Forelimb muscle (tissue), 1 donor: Measurements from ENCODE around the gene PDK4. TPM values are rescaled to one million over a fixed set of nuclear protein-coding genes. Genes with fewer than 3 reads are reported as not detected.

Source experiments
- DNase-seq: peaks from one replicate; pipeline ENCODE4 v3.0.0-alpha.2; 2013; ENCODE audit warnings: low read depth
- polyA plus RNA-seq: library from polyadenylated mRNA; unstranded; fragments of 120-200 nt; gene quantifications from one replicate; pipeline ENCODE4 v1.2.1, GENCODE V29; 2013; ENCODE audit not compliant: insufficient read length

PDK4 gene
- polyA plus RNA-seq, result 12.9 TPM

DNA sequence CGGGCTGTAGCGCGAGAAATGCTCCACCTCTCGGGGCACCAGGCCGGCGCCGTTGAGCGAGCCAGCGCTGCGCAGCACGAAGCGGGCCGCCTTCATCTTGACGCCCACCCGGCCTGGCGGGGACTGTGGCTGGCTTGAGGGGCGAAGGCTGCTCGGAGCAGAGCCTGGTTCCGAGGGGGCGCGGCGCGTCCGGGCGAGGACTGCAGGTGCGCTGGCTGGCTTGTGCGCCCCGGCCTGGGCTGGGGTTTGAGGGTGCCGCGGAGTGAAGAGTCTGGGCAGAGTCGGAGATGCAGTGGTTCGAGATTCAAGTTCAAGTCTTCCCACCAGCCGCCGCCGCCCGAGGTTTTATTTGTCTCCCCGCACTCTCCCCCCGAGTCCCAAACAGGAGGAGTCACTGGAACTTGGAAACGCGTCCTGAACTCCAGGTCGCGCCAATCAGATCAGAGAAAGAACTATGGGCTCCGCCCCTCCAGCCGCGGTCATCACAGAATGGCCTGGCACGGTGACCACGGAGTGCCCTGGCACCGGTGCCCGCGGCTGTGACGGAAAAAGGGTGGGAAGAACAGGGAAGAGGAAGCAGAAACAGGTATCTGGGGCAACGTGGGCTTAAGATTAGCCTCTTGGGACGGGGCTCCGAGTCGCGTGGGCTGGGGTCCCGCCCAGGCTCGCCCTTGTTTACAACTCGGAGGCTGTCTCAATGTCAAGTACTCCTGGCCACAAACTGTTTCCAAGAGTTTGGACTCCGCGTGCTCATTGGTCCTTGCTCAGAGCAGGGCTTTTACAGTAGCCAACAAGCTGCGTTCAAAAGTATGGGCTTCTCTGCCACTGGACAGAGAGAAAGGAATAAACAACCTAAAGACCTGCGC, at the start of gene PDK4:
Gene PDK4, minus strand, starts transcription at position 319 of the 866 bp plus-strand sequence. Its CDS starts 223 bp downstream, at position 96.
- peak; percentile 71 for DNase-seq

DNA sequence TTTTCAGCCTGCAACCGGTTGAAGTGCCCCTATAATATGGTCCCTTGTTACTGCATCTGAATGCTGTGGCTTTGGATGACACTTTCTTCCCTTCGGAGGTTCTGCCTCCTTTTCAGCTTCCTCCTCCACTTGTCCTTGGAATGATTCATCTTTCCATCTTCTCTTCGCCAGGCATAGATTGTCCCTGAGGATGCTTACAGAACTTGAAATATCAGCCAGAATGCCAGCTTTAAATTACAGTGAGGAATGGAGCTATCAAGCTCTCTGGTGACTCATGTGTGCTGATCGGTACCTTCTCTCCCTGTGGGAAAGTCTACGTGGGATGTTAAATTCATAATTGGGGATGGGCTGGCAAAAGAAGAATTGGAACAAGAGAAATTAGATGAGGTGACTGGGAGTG, 45.9 kb upstream of the PDK4 start:
- no peak for DNase-seq

GRCh38 chr7:95636140-95636940, 40.0 kb upstream of the PDK4 start:
- no peak for DNase-seq

DNA sequence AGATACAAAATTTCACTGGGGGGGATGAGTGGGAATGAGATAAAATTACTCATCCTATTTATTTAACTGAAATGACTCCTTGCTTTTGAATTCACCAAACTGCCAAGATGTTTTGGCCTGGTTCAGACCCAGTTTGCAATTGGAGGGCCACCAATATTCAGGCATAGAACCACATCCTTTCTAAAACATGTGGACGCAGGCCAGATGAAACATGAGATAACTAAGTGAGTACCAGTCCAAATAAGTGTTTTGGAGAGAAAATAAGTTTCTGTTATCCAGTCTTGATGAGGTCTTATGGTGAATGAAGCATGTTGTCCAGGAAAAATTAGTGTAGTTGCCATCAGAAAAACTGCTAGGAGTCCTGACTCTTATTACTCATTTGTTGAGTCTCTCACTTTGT, 36.3 kb upstream of the PDK4 start:
- DNase-seq, result no peak

DNA sequence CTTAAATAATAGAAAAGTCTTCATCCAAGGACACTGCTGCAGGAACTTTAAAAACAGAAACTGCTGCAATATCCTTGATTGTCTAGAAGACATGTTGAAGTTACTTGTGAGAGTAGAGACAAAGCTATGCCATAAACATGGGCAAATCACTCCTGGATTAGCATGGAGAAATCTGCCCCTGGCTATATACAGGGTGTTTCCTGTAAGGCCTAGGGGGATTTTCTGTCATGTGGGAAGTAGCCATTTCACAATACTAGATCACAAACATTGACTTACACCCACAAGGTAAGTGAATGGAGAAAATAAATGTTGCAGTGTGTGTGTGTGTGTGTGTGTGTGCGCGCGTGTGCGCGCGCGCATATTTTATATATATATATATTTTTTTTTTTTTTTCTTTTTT, 35.2 kb upstream of the PDK4 start:
- no peak for DNase-seq

- DNase-seq, result no peak
Observed at GRCh38 chr7:95630702-95631458, 34.6 kb upstream of the PDK4 start.

GRCh38 chr7:95628831-95629439, 32.6 kb upstream of the PDK4 start:
- no peak for DNase-seq

GRCh38 chr7:95623788-95624187, 27.5 kb upstream of the PDK4 start:
- DNase-seq, result no peak

GRCh38 chr7:95622859-95623258, 26.5 kb upstream of the PDK4 start:
- no peak for DNase-seq

GRCh38 chr7:95622001-95622549, 25.8 kb upstream of the PDK4 start:
- DNase-seq, result no peak

DNA sequence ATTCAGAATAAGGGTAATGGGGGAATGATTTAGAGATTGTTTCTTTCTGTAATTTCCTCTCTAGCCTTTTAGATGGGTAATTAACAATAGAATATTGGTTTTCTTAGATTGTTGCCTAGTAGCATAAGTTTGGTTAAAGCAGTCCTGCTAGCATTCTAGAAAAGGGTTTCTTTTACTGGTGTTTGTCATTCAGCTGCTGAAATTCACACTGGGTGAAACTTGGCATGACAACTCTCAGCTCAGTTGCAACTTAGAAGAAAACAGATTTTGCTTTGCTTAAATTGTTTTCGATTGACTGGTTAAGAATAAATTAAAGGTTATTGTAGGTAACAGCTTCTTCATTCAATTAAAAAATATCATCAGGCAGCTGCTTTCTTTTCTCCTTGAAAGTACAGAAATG, 25.1 kb upstream of the PDK4 start:
- DNase-seq, result no peak

- DNase-seq, result no peak
Observed at GRCh38 chr7:95620631-95621030, 24.3 kb upstream of the PDK4 start.

- no peak for DNase-seq
Observed at GRCh38 chr7:95619921-95620320, 23.6 kb upstream of the PDK4 start.

DNA sequence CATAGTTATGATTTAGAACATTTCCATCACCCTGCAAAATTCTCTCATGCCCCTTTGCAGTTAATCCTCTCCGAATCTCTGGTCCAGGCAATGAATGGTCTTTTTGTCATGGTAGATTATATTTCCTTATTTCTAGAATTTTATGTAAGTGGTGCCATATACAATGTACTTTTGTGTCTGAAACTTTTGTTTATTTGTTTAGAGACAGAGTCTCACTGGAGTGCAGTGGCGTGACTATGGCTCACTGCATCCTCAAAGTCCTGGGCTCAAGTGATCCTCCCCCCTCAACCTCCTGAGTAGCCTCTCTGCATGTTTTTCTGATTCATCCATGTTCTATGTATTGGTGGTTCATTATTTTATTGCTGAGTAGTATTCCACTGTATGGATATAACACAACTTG, 23.2 kb upstream of the PDK4 start:
- DNase-seq, result no peak

- no peak for DNase-seq
Observed at GRCh38 chr7:95614442-95614940, 18.2 kb upstream of the PDK4 start.

GRCh38 chr7:95611224-95611623, 14.9 kb upstream of the PDK4 start:
- DNase-seq, result no peak

GRCh38 chr7:95609277-95609971, 13.1 kb upstream of the PDK4 start:
- DNase-seq, result peak; percentile 62

DNA sequence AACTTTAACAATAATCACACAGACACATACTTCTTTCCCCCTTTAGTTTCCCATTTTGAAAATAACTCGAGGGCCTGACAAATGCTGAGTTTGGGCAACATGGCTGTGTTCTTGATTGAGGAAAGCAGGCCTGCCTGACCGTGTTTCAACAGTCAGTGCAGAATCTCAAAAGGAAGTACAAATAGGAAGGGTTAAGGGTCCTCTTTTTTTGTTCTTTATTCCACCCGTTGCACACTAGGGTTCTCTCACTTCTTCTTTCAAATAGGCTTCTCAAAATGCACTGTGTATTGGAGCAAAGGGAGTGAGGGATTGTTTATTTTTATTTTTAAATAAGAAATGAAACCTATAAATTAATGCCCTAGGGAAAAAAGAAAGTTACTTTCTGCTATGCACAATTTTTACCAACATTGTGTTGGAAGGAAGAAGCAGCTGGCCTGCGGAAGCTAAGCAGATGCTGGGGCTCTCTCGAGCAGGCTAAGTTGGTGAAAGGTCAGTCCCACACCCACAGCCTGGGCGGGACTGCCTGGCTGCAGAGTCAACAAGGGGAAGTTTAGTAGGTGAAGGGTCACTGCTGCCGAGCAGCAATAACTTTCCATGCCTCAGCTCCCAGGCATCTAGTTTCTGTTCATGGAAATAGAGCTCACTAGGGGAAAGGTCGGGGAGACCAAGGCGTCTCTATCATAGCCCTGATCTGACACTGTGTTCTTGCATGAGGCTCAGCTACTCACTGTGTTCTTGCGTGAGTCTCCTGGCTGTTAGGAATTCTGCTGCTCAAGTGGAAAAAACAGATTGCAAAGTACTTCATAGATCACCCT, 12.2 kb upstream of the PDK4 start:
- DNase-seq, result peak; percentile 91

- no peak for DNase-seq
Observed at GRCh38 chr7:95607561-95607960, 11.2 kb upstream of the PDK4 start.

DNA sequence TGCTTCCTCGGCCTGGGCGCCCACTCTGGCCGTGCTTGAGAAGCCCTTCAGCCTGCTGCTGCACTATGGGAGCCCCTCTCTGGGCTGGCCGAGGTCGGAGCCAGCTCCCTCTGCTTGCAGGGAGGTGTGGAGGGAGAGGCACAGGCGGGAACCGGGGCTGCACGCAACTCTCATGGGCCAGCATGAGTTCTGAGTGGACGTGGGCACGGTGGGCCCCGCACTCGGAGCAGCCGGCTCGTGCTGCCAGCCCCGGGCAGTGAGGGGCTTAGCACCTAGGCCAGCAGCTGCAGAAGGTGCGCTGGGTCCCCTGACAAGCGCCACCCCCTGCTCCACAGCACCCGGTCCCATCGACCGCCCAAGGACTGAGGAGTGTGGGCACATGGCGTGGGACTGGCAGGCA, 9.0 kb upstream of the PDK4 start:
- DNase-seq, result no peak
